Trophoblast cell (in vitro differentiated cells and primary cell): Measurements from ENCODE around the gene MAPT.

ENCODE experiments used
- DNase-seq, 2 donors: peaks; one replicate each; pipeline ENCODE4 v3.0.0-alpha.2; 2016
- H2AFZ ChIP-seq: 2 replicates; pipeline ENCODE4 v1.6.1; 2013; ENCODE audit warnings: low read length, moderate library complexity, mild to moderate bottlenecking; ENCODE audit not compliant: insufficient read depth, poor library complexity
- H2AK5ac ChIP-seq: 2 replicates; pipeline ENCODE4 v1.6.1; 2013; ENCODE audit warnings: mild to moderate bottlenecking, low read length
- H2BK120ac ChIP-seq: 2 replicates; pipeline ENCODE4 v1.6.1; 2013; ENCODE audit warnings: low read length, mild to moderate bottlenecking, moderate library complexity; ENCODE audit not compliant: insufficient read depth, poor library complexity
- H2BK12ac ChIP-seq: 2 replicates; pipeline ENCODE4 v1.6.1; 2013; ENCODE audit warnings: mild to moderate bottlenecking, low read length, moderate library complexity
- H2BK5ac ChIP-seq: 2 replicates; pipeline ENCODE4 v1.6.1; 2013; ENCODE audit warnings: low read length, low read depth, moderate library complexity, mild to moderate bottlenecking; ENCODE audit not compliant: poor library complexity
- H3K14ac ChIP-seq: 2 replicates; pipeline ENCODE4 v1.6.1; 2013; ENCODE audit warnings: mild to moderate bottlenecking, low read length
- H3K18ac ChIP-seq: 2 replicates; pipeline ENCODE4 v1.6.1; 2013; ENCODE audit warnings: mild to moderate bottlenecking, low read length
- H3K23ac ChIP-seq: 2 replicates; pipeline ENCODE4 v1.6.1; 2013; ENCODE audit warnings: low read length
- H3K27ac ChIP-seq: 2 replicates; pipeline ENCODE4 v1.5.1; 2013; ENCODE audit warnings: low read depth, mild to moderate bottlenecking, inconsistent platforms, low read length, moderate library complexity
- H3K27me3 ChIP-seq: 2 replicates; pipeline ENCODE4 v1.6.1; 2013; ENCODE audit warnings: inconsistent platforms, mild to moderate bottlenecking, low read length, moderate library complexity; ENCODE audit not compliant: insufficient read depth
- H3K36me3 ChIP-seq, 2 experiments: 1 replicate in 1 of 2; 2 replicates in 1 of 2; pipeline ENCODE4 v1.6.1; 2013; ENCODE audit warnings: low read length in 2 of 2, mild to moderate bottlenecking in 2 of 2, moderate library complexity in 1 of 2; ENCODE audit not compliant: insufficient read depth in 2 of 2, control insufficient read depth in 1 of 2
- H3K4ac ChIP-seq: 2 replicates; pipeline ENCODE4 v1.6.1; 2013; ENCODE audit warnings: low read depth, mild to moderate bottlenecking, low read length, moderate library complexity
- H3K4me1 ChIP-seq, 2 experiments: 1 replicate in 1 of 2; 2 replicates in 1 of 2; pipeline ENCODE4 v1.6.1; 2013; ENCODE audit warnings: low read length in 2 of 2, mild to moderate bottlenecking in 2 of 2, moderate library complexity in 1 of 2; ENCODE audit not compliant: insufficient read depth in 2 of 2, control insufficient read depth in 1 of 2
- H3K4me2 ChIP-seq: 2 replicates; pipeline ENCODE4 v1.6.1; 2013; ENCODE audit warnings: inconsistent platforms, mild to moderate bottlenecking, low read length, moderate library complexity
- H3K4me3 ChIP-seq: 2 replicates; pipeline ENCODE4 v1.5.1; 2013; ENCODE audit warnings: mild to moderate bottlenecking, low read depth, low read length, inconsistent platforms
- H3K79me1 ChIP-seq: one replicate; pipeline ENCODE4 v1.6.1; 2013; ENCODE audit warnings: low read length
- H3K79me2 ChIP-seq: 2 replicates; pipeline ENCODE4 v1.6.1; 2013; ENCODE audit warnings: low read length, mild to moderate bottlenecking; ENCODE audit not compliant: control insufficient read depth, insufficient read depth, poor library complexity
- H3K9ac ChIP-seq: 2 replicates; pipeline ENCODE4 v1.6.1; 2013; ENCODE audit warnings: mild to moderate bottlenecking, low read length
- H3K9me3 ChIP-seq: 2 replicates; pipeline ENCODE4 v1.6.1; 2013; ENCODE audit warnings: low read depth, mild to moderate bottlenecking, control low read depth, inconsistent platforms, low read length; ENCODE audit not compliant: insufficient read depth
- H4K12ac ChIP-seq: 2 replicates; pipeline ENCODE4 v1.6.1; 2013; ENCODE audit warnings: low read depth, mild to moderate bottlenecking, low read length, moderate library complexity
- H4K8ac ChIP-seq: 2 replicates; pipeline ENCODE4 v1.6.1; 2013; ENCODE audit warnings: low read depth, mild to moderate bottlenecking, low read length, moderate library complexity
- H4K91ac ChIP-seq: one replicate; pipeline ENCODE4 v1.6.1; 2013; ENCODE audit warnings: low read depth, mild to moderate bottlenecking, low read length, moderate library complexity
- WGBS: extraction: QIAGEN DNeasy Blood & Tissue Kit; methylation state at CpG from one replicate; pipeline ENCODE4 v1.1.7; 2013; ENCODE audit warnings: missing lambda C conversion rate; ENCODE audit not compliant: insufficient read length, insufficient coverage; ENCODE audit errors: extremely low coverage; 5-methylcytosine and 5-hydroxymethylcytosine counted together

The MAPT gene

GRCh38 chr17:45953561-45953960 is 59.2 kb downstream of the MAPT start:
- H2AK5ac ChIP-seq, result no peak overlapping the region
- no peak overlapping the region for H3K18ac ChIP-seq
- no peak overlapping the region for H3K23ac ChIP-seq
- H3K4me1 ChIP-seq, result peaks cover 7 to 15% of the 10 kb centered on the region in 2 experiments
- H3K79me1 ChIP-seq, result peaks cover 3% of the 10 kb centered on the region
- no peak overlapping the region for H3K4me2 ChIP-seq
- no peaks in the 10 kb centered on the region for H3K27me3 ChIP-seq
- no peak overlapping the region for H4K8ac ChIP-seq
- H3K9ac ChIP-seq, result no peak overlapping the region
- H3K9me3 ChIP-seq, result peaks cover 6% of the 10 kb centered on the region
- no peak overlapping the region for H2BK120ac ChIP-seq
- no peak overlapping the region for H3K4ac ChIP-seq
- no peak overlapping the region for H3K4me3 ChIP-seq
- H3K36me3 ChIP-seq, result no peaks in the 10 kb centered on the region
- H3K79me2 ChIP-seq, result no peaks in the 10 kb centered on the region
- H3K14ac ChIP-seq, result no peak overlapping the region
- no peak overlapping the region for H4K91ac ChIP-seq
- no peak overlapping the region for H3K27ac ChIP-seq
- WGBS, result no CpG with 5 or more reads among the region's 2 CpGs
- no peak for DNase-seq
- H4K12ac ChIP-seq, result no peak overlapping the region
- H2AFZ ChIP-seq, result no peak overlapping the region
- no peak overlapping the region for H2BK12ac ChIP-seq
- no peak overlapping the region for H2BK5ac ChIP-seq

DNA sequence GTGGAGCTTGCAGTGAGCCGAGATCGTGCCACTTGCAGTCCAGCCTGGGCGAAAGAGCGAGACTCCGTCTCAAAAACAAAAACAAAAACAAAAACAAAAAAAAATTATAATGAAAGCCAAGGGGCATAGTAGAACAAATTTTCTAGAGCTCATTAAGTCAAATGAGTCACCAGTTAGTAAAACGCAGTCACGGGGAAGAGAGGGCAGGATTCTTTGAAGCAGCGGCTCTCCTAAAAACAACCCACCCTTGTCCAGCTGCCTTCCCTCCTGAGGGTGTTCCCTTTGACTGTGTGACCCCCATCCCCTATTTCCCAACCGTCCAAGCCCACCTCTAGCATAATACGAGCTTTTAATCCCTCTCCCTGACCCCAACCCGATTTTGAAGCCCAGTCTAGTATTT is 60.6 kb downstream of the MAPT start:
- no CpG with 5 or more reads among the region's 11 CpGs for WGBS
- no peak overlapping the region for H3K14ac ChIP-seq
- H3K23ac ChIP-seq, result no peak overlapping the region
- H2AFZ ChIP-seq, result no peak overlapping the region
- H3K4me2 ChIP-seq, result no peak overlapping the region
- no peaks in the 10 kb centered on the region for H3K36me3 ChIP-seq
- no peaks in the 10 kb centered on the region for H3K79me1 ChIP-seq
- no peak for DNase-seq
- no peaks in the 10 kb centered on the region for H3K79me2 ChIP-seq
- no peak overlapping the region for H2BK5ac ChIP-seq
- no peak overlapping the region for H3K18ac ChIP-seq
- no peak overlapping the region for H4K8ac ChIP-seq
- no peak overlapping the region for H4K12ac ChIP-seq
- H3K27ac ChIP-seq, result no peak overlapping the region
- no peaks in the 10 kb centered on the region for H3K27me3 ChIP-seq
- no peak overlapping the region for H2BK12ac ChIP-seq
- no peak overlapping the region for H2AK5ac ChIP-seq
- no peak overlapping the region for H3K9ac ChIP-seq
- H3K4me3 ChIP-seq, result no peak overlapping the region
- no peak overlapping the region for H3K4ac ChIP-seq
- H3K9me3 ChIP-seq, result peaks cover 5% of the 10 kb centered on the region
- no peak overlapping the region for H2BK120ac ChIP-seq
- peaks cover 4 to 10% of the 10 kb centered on the region in 2 experiments for H3K4me1 ChIP-seq
- no peak overlapping the region for H4K91ac ChIP-seq

- Histone ChIP-seq H3K14ac (no peak overlapping the region), H4K91ac (no peak overlapping the region), H2BK5ac (no peak overlapping the region), H2AFZ (no peak overlapping the region), H2BK120ac (no peak overlapping the region), H3K27ac (no peak overlapping the region), H4K8ac (no peak overlapping the region), H3K4me3 (no peak overlapping the region), H4K12ac (no peak overlapping the region), H2BK12ac (no peak overlapping the region), H3K18ac (no peak overlapping the region), H3K4ac (no peak overlapping the region), H3K4me1 (peaks cover 4 to 10% of the 10 kb centered on the region in 2 experiments), H3K4me2 (no peak overlapping the region), H3K23ac (no peak overlapping the region), H3K79me1 (no peaks in the 10 kb centered on the region), H2AK5ac (no peak overlapping the region), H3K79me2 (no peaks in the 10 kb centered on the region), H3K9me3 (peaks cover 3% of the 10 kb centered on the region), H3K36me3 (no peaks in the 10 kb centered on the region), H3K9ac (no peak overlapping the region), H3K27me3 (no peaks in the 10 kb centered on the region)
- WGBS, result no CpG with 5 or more reads among the region's 10 CpGs
- DNase-seq, result no peak
Observed at GRCh38 chr17:45955326-45955725, 61.0 kb downstream of the MAPT start.

DNA sequence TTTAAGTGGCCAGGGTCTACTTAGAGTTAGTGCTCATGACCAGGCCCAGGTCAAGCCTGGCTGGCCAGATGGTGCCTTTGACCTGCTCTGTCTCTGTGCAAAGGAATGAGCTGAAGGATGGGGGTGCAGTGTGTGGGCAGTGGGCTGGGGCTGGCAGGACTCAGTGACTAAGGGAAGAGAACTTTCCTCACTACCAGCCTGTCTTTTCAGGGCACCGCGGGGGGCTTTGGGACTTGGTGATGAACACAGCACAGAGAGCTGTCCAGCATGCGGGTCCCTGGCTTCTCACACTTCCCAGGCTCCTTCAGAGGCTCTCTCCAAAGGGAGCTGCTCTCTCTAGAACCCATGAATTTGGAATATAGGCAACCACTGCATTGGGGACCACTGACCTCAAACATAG is 61.7 kb downstream of the MAPT start:
- H3K18ac ChIP-seq, result no peak overlapping the region
- no peak overlapping the region for H4K8ac ChIP-seq
- no peak overlapping the region for H2AK5ac ChIP-seq
- no peak overlapping the region for H2AFZ ChIP-seq
- H3K23ac ChIP-seq, result no peak overlapping the region
- no peak overlapping the region for H2BK12ac ChIP-seq
- H3K14ac ChIP-seq, result no peak overlapping the region
- H2BK5ac ChIP-seq, result no peak overlapping the region
- no peaks in the 10 kb centered on the region for H3K27me3 ChIP-seq
- no peak overlapping the region for H4K12ac ChIP-seq
- H3K4me3 ChIP-seq, result no peak overlapping the region
- peaks cover 4 to 10% of the 10 kb centered on the region in 2 experiments for H3K4me1 ChIP-seq
- no CpG with 5 or more reads among the region's 3 CpGs for WGBS
- no peak overlapping the region for H2BK120ac ChIP-seq
- H3K4ac ChIP-seq, result no peak overlapping the region
- no peak overlapping the region for H3K27ac ChIP-seq
- H3K9me3 ChIP-seq, result peaks cover 3% of the 10 kb centered on the region
- no peaks in the 10 kb centered on the region for H3K79me2 ChIP-seq
- DNase-seq, result no peak
- no peaks in the 10 kb centered on the region for H3K79me1 ChIP-seq
- H3K4me2 ChIP-seq, result no peak overlapping the region
- no peaks in the 10 kb centered on the region for H3K36me3 ChIP-seq
- no peak overlapping the region for H4K91ac ChIP-seq
- no peak overlapping the region for H3K9ac ChIP-seq
